Chondrocyte (in vitro differentiated cells): Measurements from ENCODE around the gene CHD9. TPM values are rescaled to one million over a fixed set of nuclear protein-coding genes. Genes with fewer than 3 reads are reported as not detected.

Experiments
- DNase-seq: peaks from one replicate; pipeline ENCODE4 v3.0.0; 2021; ENCODE audit warnings: mixed read lengths, low spot score
- H3K27ac Mint-ChIP-seq: one replicate; pipeline ENCODE4 v1.8.0; 2021; ENCODE audit warnings: mild to moderate bottlenecking, moderate library complexity, mixed read lengths; ENCODE audit not compliant: unreplicated experiment
- H3K27me3 Mint-ChIP-seq: 2 replicates; pipeline ENCODE4 v1.8.0; 2021; ENCODE audit warnings: low read depth, mixed read lengths
- H3K36me3 Mint-ChIP-seq: 2 replicates; pipeline ENCODE4 v1.8.0; 2021; ENCODE audit warnings: low read depth, mixed read lengths
- H3K4me1 Mint-ChIP-seq: 2 replicates; pipeline ENCODE4 v1.8.0; 2021; ENCODE audit warnings: low read depth, mild to moderate bottlenecking, mixed read lengths
- H3K4me3 Mint-ChIP-seq: one replicate; pipeline ENCODE4 v1.8.0; 2021; ENCODE audit warnings: mild to moderate bottlenecking, moderate library complexity, mixed read lengths; ENCODE audit not compliant: unreplicated experiment
- H3K9me3 Mint-ChIP-seq: 2 replicates; pipeline ENCODE4 v1.8.0; 2021; ENCODE audit warnings: low read depth, mixed read lengths
- CTCF ChIP-seq: fragments of 200-600 bp; sonication (generic); IDR thresholded peaks from 2 replicates; pipeline ENCODE4 v1.5.0; 2021; ENCODE audit warnings: antibody characterized with exemption, mild to moderate bottlenecking, moderate library complexity
- total RNA-seq: library from RNA; stranded (reverse); gene quantifications from 3 replicates; pipeline ENCODE4 v1.2.1, GENCODE V29; 2021

The CHD9 gene
- total RNA-seq, 1 donor from 2014 or later, result 72.7 TPM

DNA sequence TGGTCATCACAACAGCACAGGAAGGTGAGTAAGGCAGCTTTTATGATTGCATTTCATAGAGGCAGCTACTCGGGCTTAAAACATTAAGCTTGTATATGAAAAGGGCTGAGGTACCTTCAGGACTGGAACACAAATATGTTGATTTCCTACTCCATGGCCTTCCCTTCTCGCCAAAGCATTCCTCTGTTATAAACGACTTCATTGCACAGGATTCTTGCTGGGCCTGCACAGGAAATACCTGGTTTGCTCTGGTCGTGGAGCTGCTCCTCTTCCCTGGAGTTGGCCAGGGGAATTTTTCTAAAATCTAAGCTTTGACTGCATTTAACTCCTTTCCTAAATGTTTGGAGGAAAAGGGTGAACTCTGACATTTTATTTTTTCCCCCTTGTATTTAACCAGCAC, 49.0 kb downstream of the CHD9 start:
- no peak for DNase-seq
- H3K4me1 Mint-ChIP-seq, result peaks cover 52% of the 10 kb centered on the region
- no peaks in the 10 kb centered on the region for H3K9me3 Mint-ChIP-seq
- peak overlapping the region; percentile 62 for H3K27ac Mint-ChIP-seq
- no peak for TF ChIP-seq CTCF
- no peak overlapping the region for H3K4me3 Mint-ChIP-seq
- no peaks in the 10 kb centered on the region for H3K27me3 Mint-ChIP-seq
- no peaks in the 10 kb centered on the region for H3K36me3 Mint-ChIP-seq

DNA sequence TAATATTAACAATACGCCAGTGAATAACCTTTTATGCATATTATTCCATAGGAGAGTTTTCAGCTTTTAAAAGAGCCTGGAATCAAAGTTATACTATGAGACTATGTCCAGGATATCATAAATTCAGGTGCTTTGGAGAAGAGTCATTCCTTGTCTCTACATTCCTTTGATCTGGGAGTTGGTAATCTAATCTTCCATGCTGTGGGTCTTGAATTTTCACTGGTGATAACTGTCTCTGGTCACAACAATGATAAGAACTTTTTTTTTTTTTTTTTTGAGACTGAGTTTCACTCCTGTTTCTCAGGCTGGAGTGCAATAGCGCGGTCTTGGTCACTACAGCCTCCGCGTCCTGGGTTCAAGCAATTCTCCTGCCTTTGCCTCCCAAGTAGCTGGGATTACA, 50.8 kb downstream of the CHD9 start:
- Mint-ChIP-seq H3K36me3 (no peaks in the 10 kb centered on the region), H3K27me3 (no peaks in the 10 kb centered on the region), H3K9me3 (no peaks in the 10 kb centered on the region), H3K4me3 (no peak overlapping the region), H3K27ac (no peak overlapping the region), H3K4me1 (peaks cover 34% of the 10 kb centered on the region)
- no peak for TF ChIP-seq CTCF
- no peak for DNase-seq

GRCh38 chr16:53111078-53111791, 56.4 kb downstream of the CHD9 start:
- Mint-ChIP-seq H3K4me1 (peaks cover 17% of the 10 kb centered on the region), H3K36me3 (no peaks in the 10 kb centered on the region), H3K9me3 (no peaks in the 10 kb centered on the region), H3K27ac (peak overlapping the region; percentile 15), H3K4me3 (no peak overlapping the region), H3K27me3 (no peaks in the 10 kb centered on the region)
- no peak for DNase-seq
- TF ChIP-seq CTCF, result no peak

DNA sequence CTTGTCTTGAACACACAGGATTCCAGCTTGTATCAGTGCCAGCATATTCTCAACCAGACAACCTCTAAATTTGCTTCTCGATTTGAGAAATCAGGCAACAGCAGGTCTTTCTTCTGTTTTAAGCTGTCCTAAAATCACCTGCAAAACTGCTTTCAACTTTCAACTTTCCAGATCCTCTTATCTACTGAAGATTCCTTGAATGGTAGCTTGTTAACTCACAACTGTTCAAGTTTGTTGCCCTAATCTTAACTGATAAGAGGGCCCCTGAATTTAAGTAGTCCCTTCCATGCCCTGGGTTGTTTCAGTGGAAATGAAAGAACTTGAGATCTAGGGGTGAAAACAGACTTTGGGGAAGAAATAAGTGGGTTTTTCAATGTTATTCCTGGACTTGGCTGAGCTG, 57.2 kb downstream of the CHD9 start:
- Mint-ChIP-seq H3K27ac (no peak overlapping the region), H3K9me3 (no peaks in the 10 kb centered on the region)
- no peak for TF ChIP-seq CTCF

GRCh38 chr16:53115047-53115446, 60.3 kb downstream of the CHD9 start:
- H3K4me3 Mint-ChIP-seq, result no peak overlapping the region
- no peaks in the 10 kb centered on the region for H3K36me3 Mint-ChIP-seq
- no peak overlapping the region for H3K27ac Mint-ChIP-seq
- peaks cover 12% of the 10 kb centered on the region for H3K4me1 Mint-ChIP-seq
- no peaks in the 10 kb centered on the region for H3K27me3 Mint-ChIP-seq
- no peak for TF ChIP-seq CTCF
- no peaks in the 10 kb centered on the region for H3K9me3 Mint-ChIP-seq
- DNase-seq, result no peak

More for the DNA sequence above, 57.2 kb downstream of the CHD9 start:
- Mint-ChIP-seq H3K4me3 (no peak overlapping the region), H3K4me1 (peaks cover 12% of the 10 kb centered on the region), H3K27me3 (no peaks in the 10 kb centered on the region), H3K36me3 (no peaks in the 10 kb centered on the region)
- no peak for DNase-seq
